Measurements from ENCODE around the gene SPATA1. TPM values are rescaled to one million over a fixed set of nuclear protein-coding genes. Genes with fewer than 3 reads are reported as not detected.

Gene SPATA1
- total and polyA plus RNA-seq, 2 of the 4 experiments (the other 2 are of a cell fraction): under 0.01 to 0.56 TPM

DNA sequence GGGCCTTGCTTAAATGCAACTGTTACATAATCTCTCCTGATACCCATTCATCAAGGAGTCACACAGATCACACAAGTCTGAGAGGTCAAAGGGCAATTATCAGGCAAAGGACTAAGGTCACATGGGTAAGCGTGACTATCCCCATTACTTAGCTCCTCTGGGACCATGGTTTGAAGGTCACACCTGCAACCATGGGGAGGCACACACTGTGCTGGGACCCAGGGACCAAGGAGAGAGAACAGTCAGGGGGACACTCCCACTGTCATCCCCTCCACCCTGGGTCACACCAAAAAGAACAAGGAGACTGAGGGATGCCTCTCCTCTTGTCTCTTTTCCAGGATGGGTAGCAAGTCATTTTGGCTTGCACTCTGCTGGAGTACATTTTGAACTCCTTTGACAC lies 99.0 kb downstream of the SPATA1 start:
- H3K4me1 ChIP-seq (ENCODE audit: control insufficient read depth, insufficient read depth, low read length): peaks cover 10% of the 10 kb centered on the region
- no peaks in the 10 kb centered on the region for H3K36me3 ChIP-seq (ENCODE audit: control insufficient read depth, insufficient read depth, low read length)
- no peak overlapping the region for H3K23ac ChIP-seq (ENCODE audit: low read depth, low read length)
- H3K79me1 ChIP-seq (ENCODE audit: low read depth in 1 of 2, low read length in 2 of 2): no peaks in the 10 kb centered on the region
- no peak overlapping the region for H3K56ac ChIP-seq (ENCODE audit: extremely low read depth, insufficient read depth, low read length)
- no peak overlapping the region for H3K4me3 ChIP-seq (ENCODE audit: insufficient read depth, low read depth, low read length)
- no peak overlapping the region for H4K8ac ChIP-seq (ENCODE audit: low read depth in 2 of 2, low read length in 2 of 2)
- H4K5ac ChIP-seq (ENCODE audit: low read depth, low read length): no peak overlapping the region
- H3K9me3 ChIP-seq (ENCODE audit: control insufficient read depth, insufficient read depth, low read length): peaks cover 4% of the 10 kb centered on the region
- H3K4ac ChIP-seq (ENCODE audit: low read depth, low read length): no peak overlapping the region
- no peaks in the 10 kb centered on the region for H3K27me3 ChIP-seq (ENCODE audit: control insufficient read depth, insufficient read depth, low read length)
- DNase-seq: no peak
- no peaks in the 10 kb centered on the region for H4K20me1 ChIP-seq (ENCODE audit: insufficient read depth, low read length)
- no peak overlapping the region for H3K18ac ChIP-seq (ENCODE audit: low read depth, low read length)
- H3K9ac ChIP-seq (ENCODE audit: low read depth, low read length): no peak overlapping the region
- H2AK5ac ChIP-seq (ENCODE audit: low read depth, low read length): peak overlapping the region; percentile 35; the same call in 1 of the 2 replicates
- no peak overlapping the region for H2AK9ac ChIP-seq (replicated peaks; ENCODE audit: low read depth, low read length, poor library complexity)
- H3K4me2 ChIP-seq (ENCODE audit: low read depth, low read length): no peak overlapping the region
- H2BK20ac ChIP-seq (ENCODE audit: low read depth, low read length): no peak overlapping the region; the same call in 1 of the 2 replicates
- no peak overlapping the region for H2BK15ac ChIP-seq (ENCODE audit: low read depth, low read length)
- WGBS, 2 experiments (ENCODE audit: extremely low coverage in 2 of 2, insufficient read length in 1 of 2): no CpG with 5 or more reads among the region's 1 CpG
- ChIA-PET CTCF (interaction anchor here (0.6 to 1.7 kb wide), 7 partner anchors 7 to 464 kb away, joined by 3 to 6 read pairs (median 3); no protein-coding TSS in a partner anchor), POLR2A (ENCODE audit: unreplicated experiment) (no interaction called here)
- no peak overlapping the region for H2BK120ac ChIP-seq (ENCODE audit: low read depth, low read length)
- no peak overlapping the region for H2AFZ ChIP-seq (replicated peaks; ENCODE audit: low read length, poor library complexity)
- no peak for ATAC-seq (ENCODE audit: low read depth)
- 0 out of 2 replicates have a peak overlapping the region, but pooled peaks have one; percentile 15 for H3K14ac ChIP-seq (replicated peaks; ENCODE audit: low read depth, low read length)
- in situ Hi-C loops (cut with MboI; ENCODE audit: low sequenced_read_pairs) (loop anchor here (25.0 kb wide), 2 partner anchors 332 to 468 kb away; partner anchors contain the start of gene PRKACB), intact Hi-C loops (cut with micrococcal nuclease) (no loop called here), dilution Hi-C loops (cut with HindIII; ENCODE audit: low sequenced_read_pairs, unreplicated experiment) (no loop called here)
- no peak overlapping the region for H3K27ac ChIP-seq (ENCODE audit: insufficient read depth, low read length)
- no peak overlapping the region for H4K91ac ChIP-seq (ENCODE audit: insufficient read depth, low read depth, low read length)
- no peak overlapping the region for H2BK5ac ChIP-seq (ENCODE audit: low read depth, low read length, poor library complexity, severe bottlenecking)
- H3K9me1 ChIP-seq (ENCODE audit: insufficient read depth, low read length): peaks cover 12% of the 10 kb centered on the region
- no TSS peak for BruUV-seq (replicated peaks)
- TF ChIP-seq BHLHE40 (IDR thresholded peaks at IDR 0.05; ENCODE audit: low read depth, low read length): no peak
- no peak for TF ChIP-seq POLR2A (IDR thresholded peaks at IDR 0.05; ENCODE audit: low read depth, low read length)
- no peak for TF ChIP-seq MAZ (IDR thresholded peaks at IDR 0.05; ENCODE audit: borderline replicate concordance, low read depth, low read length)
- TF ChIP-seq, protein P1, sequence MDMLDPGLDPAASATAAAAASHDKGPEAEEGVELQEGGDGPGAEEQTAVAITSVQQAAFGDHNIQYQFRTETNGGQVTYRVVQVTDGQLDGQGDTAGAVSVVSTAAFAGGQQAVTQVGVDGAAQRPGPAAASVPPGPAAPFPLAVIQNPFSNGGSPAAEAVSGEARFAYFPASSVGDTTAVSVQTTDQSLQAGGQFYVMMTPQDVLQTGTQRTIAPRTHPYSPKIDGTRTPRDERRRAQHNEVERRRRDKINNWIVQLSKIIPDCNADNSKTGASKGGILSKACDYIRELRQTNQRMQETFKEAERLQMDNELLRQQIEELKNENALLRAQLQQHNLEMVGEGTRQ (IDR thresholded peaks at IDR 0.05; ENCODE audit: low read depth, low read length): no peak
- TF ChIP-seq, protein P2, sequence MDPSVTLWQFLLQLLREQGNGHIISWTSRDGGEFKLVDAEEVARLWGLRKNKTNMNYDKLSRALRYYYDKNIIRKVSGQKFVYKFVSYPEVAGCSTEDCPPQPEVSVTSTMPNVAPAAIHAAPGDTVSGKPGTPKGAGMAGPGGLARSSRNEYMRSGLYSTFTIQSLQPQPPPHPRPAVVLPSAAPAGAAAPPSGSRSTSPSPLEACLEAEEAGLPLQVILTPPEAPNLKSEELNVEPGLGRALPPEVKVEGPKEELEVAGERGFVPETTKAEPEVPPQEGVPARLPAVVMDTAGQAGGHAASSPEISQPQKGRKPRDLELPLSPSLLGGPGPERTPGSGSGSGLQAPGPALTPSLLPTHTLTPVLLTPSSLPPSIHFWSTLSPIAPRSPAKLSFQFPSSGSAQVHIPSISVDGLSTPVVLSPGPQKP (IDR thresholded peaks at IDR 0.05; ENCODE audit: borderline replicate concordance, low read depth, low read length): no peak
- no peak for TF ChIP-seq RAD21 (IDR thresholded peaks at IDR 0.05; ENCODE audit: low read length)
- no peak for TF ChIP-seq RFX5 (IDR thresholded peaks at IDR 0.05; ENCODE audit: low read depth, low read length)
